GM06990 (cell line): ENCODE data around the gene DSCAML1.

Experiments
- DNase-seq: peaks from one replicate; pipeline ENCODE4 v3.0.0-alpha.2; 2011; ENCODE audit not compliant: insufficient read length; ENCODE audit errors: extremely low read depth
- H3K27me3 ChIP-seq: replicated peaks from 2 replicates; pipeline ENCODE4 v1.6.0; 2011; ENCODE audit warnings: low read length; ENCODE audit not compliant: control insufficient read depth, insufficient read depth
- H3K36me3 ChIP-seq: 2 replicates; pipeline ENCODE4 v1.5.1; 2011; ENCODE audit warnings: low read length; ENCODE audit not compliant: control insufficient read depth, insufficient read depth
- H3K4me3 ChIP-seq: replicated peaks from 2 replicates; pipeline ENCODE4 v1.5.1; 2011; ENCODE audit warnings: low read depth, mild to moderate bottlenecking, control low read depth, low read length
- TF ChIP-seq, protein P1 (sequence below): IDR thresholded peaks from 2 replicates; pipeline ENCODE4 v1.5.1; 2011; ENCODE audit warnings: low read length, control low read depth, mild to moderate bottlenecking, inconsistent platforms; ENCODE audit not compliant: insufficient read depth, poor library complexity, severe bottlenecking

DSCAML1 gene

DNA sequence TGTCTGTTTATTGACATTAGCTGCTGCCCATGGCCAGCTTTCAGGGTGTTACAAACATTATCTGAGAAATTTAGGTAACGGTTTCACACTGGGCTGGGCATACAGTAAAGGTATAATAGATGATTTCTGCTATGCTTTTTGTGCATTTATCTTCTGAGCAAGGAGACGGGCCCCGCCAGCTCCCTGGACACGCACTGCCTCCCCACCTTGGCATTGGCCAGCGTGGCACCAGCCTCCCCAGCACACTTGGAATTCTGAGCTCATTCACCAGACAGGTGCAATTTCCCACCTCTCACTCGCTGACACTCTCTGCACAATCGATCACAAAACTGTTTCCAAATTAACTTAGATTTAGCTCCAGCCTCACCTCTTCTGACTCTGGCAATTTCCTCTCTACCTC is 246.6 kb downstream of the DSCAML1 start:
- TF ChIP-seq, protein P1, sequence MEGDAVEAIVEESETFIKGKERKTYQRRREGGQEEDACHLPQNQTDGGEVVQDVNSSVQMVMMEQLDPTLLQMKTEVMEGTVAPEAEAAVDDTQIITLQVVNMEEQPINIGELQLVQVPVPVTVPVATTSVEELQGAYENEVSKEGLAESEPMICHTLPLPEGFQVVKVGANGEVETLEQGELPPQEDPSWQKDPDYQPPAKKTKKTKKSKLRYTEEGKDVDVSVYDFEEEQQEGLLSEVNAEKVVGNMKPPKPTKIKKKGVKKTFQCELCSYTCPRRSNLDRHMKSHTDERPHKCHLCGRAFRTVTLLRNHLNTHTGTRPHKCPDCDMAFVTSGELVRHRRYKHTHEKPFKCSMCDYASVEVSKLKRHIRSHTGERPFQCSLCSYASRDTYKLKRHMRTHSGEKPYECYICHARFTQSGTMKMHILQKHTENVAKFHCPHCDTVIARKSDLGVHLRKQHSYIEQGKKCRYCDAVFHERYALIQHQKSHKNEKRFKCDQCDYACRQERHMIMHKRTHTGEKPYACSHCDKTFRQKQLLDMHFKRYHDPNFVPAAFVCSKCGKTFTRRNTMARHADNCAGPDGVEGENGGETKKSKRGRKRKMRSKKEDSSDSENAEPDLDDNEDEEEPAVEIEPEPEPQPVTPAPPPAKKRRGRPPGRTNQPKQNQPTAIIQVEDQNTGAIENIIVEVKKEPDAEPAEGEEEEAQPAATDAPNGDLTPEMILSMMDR, result no peak
- peaks cover 9% of the 10 kb centered on the region for H3K27me3 ChIP-seq
- no peak overlapping the region for H3K4me3 ChIP-seq
- H3K36me3 ChIP-seq, result no peaks in the 10 kb centered on the region
- no peak for DNase-seq

- TF ChIP-seq, protein P1, result no peak
- H3K4me3 ChIP-seq, result no peak overlapping the region
- no peaks in the 10 kb centered on the region for H3K36me3 ChIP-seq
- DNase-seq, result no peak
- H3K27me3 ChIP-seq, result peaks cover 9% of the 10 kb centered on the region
Measured at GRCh38 chr11:117549417-117549816, 247.6 kb downstream of the DSCAML1 start.

DNA sequence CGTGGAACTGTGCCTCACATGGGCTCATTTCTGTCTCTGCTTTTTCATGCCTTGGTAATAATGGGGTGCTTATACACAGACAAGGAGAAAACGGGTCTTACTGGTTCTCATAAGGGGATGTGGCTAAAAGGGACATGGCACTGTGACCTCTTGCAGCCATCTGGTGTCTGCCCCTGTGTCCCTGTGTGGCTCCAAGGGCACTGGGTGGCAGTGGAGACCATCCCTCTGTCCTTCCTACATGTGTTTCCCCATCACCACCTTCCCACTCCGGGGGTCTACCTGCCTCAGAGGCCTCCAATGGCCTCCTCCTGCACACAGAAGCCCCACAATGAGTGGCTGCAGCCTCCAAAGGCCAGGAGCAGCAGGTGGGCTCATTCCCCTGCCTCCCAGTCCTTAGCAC is 248.1 kb downstream of the DSCAML1 start:
- no peak for DNase-seq
- TF ChIP-seq, protein P1, result no peak
- Histone ChIP-seq H3K4me3 (no peak overlapping the region), H3K36me3 (no peaks in the 10 kb centered on the region), H3K27me3 (peaks cover 9% of the 10 kb centered on the region)

DNA sequence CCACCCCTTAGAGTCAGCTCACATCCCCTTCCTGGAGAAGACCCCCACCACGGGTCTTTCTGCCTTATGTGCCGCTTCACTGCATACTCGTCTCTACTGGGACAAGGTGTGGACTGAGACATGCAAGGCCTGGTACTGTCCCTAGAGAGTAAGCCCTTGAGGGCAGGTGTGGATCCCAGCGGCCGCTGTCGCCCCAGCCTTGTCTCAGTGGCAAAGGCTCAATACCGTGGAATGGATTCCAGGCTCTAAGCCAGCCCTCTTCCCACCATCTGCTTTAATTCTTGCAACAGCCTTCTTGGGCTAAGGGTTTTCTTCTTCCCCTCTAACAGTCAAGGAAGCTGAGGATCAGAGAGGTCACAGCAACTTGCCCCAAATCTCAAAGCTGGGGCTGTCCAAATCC is 249.1 kb downstream of the DSCAML1 start:
- no peak overlapping the region for H3K4me3 ChIP-seq
- peaks cover 11% of the 10 kb centered on the region for H3K27me3 ChIP-seq
- no peaks in the 10 kb centered on the region for H3K36me3 ChIP-seq
- TF ChIP-seq, protein P1, result no peak
- no peak for DNase-seq

DNA sequence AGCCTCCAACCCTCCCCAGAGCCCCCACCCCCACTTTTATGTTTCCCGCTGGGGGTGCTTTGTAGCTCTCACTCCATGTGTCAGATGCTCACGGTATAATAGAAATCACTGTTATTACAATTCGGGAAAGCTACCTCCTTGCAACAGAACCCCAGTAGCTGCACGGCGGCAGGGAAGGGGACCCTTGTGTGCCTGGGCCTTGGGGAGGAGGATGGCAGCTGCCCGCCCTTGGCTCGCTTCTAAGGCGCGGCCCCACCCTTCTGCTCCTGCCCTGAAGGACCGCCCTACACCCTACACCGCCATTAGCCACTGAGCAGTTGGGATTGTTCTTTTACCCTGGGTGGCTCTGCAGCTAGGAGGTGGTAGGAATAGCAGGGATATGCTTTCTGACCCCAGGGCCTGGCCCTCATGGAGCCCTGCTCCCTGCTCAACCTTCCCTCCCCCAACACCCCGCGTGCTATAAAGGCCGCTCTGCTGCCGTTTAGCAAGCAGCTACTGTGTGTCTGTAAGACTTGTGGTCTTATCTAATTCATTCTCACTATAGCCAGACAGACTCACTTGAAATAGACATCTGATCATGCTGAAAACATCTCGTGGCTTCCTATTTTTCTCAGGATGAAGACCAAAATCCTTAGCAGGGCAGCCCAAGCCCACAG is 249.7 kb downstream of the DSCAML1 start:
- no peak overlapping the region for H3K4me3 ChIP-seq
- no peak for DNase-seq
- no peaks in the 10 kb centered on the region for H3K36me3 ChIP-seq
- H3K27me3 ChIP-seq, result peaks cover 11% of the 10 kb centered on the region
- TF ChIP-seq, protein P1, result no peak
